ENCODE results near the gene PDCD11. TPM values are rescaled to one million over a fixed set of nuclear protein-coding genes. Genes with fewer than 3 reads are reported as not detected.

Gene PDCD11
- total RNA-seq, 2 donors from 2014 or later = 13.3 to 33.8 TPM

DNA sequence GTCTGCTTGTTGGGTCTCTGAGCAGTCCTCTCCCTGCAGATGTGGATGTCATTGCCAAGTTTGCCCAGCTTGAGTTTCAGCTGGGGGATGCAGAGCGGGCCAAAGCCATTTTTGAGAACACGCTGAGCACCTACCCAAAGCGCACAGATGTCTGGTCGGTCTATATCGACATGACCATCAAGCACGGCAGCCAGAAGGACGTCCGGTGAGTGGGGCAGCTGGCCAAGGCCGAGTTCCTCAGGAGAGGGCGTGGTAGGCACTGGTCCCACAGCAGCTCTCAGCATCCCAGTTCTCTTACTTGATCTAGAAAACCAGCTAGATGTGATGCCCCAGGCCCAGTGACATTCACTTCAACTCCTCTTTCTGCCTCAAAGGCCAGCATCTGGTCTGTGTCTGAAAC lies 48.1 kb downstream of the PDCD11 start:
- Histone ChIP-seq H3K4me1 (replicated peaks) (no peaks in the 10 kb centered on the region), H3K27me3 (replicated peaks; ENCODE audit: insufficient read depth) (no peaks in the 10 kb centered on the region), H3K4me3 (no peak overlapping the region), H3K27ac (peak overlapping the region in 1 of 2 donors; percentile 68), H3K9me3 (no peaks in the 10 kb centered on the region), H3K36me3 (peaks cover 6 to 17% of the 10 kb centered on the region in 2 donors)
- DNase-seq (ENCODE audit: low spot score) = no peak
- intact Hi-C loops (cut with DNase I) = no loop called here
- TF ChIP-seq POLR2A (IDR thresholded peaks at IDR 0.05) = no peak
- TF ChIP-seq, protein P1, sequence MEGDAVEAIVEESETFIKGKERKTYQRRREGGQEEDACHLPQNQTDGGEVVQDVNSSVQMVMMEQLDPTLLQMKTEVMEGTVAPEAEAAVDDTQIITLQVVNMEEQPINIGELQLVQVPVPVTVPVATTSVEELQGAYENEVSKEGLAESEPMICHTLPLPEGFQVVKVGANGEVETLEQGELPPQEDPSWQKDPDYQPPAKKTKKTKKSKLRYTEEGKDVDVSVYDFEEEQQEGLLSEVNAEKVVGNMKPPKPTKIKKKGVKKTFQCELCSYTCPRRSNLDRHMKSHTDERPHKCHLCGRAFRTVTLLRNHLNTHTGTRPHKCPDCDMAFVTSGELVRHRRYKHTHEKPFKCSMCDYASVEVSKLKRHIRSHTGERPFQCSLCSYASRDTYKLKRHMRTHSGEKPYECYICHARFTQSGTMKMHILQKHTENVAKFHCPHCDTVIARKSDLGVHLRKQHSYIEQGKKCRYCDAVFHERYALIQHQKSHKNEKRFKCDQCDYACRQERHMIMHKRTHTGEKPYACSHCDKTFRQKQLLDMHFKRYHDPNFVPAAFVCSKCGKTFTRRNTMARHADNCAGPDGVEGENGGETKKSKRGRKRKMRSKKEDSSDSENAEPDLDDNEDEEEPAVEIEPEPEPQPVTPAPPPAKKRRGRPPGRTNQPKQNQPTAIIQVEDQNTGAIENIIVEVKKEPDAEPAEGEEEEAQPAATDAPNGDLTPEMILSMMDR (IDR thresholded peaks at IDR 0.05) = no peak
- TF ChIP-seq POLR2AphosphoS5 (IDR thresholded peaks at IDR 0.05) = no peak
- 80% methylated on average over 10 of the region's 10 CpGs for WGBS

DNA sequence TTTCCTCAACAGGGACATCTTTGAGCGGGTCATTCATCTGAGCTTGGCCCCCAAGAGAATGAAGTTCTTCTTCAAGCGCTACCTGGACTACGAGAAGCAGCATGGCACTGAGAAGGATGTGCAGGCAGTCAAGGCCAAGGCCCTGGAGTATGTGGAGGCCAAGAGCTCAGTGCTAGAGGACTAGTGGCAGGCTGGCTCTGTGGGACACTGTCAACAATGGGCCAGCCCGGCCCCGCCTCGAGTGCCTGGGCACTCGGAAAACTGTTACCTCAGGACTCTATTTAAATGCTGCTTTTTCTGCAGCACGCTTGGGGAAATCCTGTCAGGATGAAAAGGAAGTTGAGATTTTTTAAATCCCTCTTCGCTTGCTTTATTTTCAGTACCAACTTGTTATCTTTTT lies 48.9 kb downstream of the PDCD11 start:
- intact Hi-C loops (cut with DNase I) = no loop called here
- Histone ChIP-seq H3K27ac (peak overlapping the region; percentile 64 to 68), H3K9me3 (no peaks in the 10 kb centered on the region), H3K4me1 (replicated peaks) (no peaks in the 10 kb centered on the region), H3K36me3 (peaks cover 6 to 17% of the 10 kb centered on the region in 2 donors), H3K27me3 (replicated peaks; ENCODE audit: insufficient read depth) (no peaks in the 10 kb centered on the region), H3K4me3 (no peak overlapping the region)
- no peak for TF ChIP-seq POLR2AphosphoS5 (IDR thresholded peaks at IDR 0.05)
- TF ChIP-seq POLR2A (IDR thresholded peaks at IDR 0.05) = no peak
- TF ChIP-seq, protein P1 (IDR thresholded peaks at IDR 0.05) = no peak
- DNase-seq (ENCODE audit: low spot score) = no peak
- WGBS = 88% methylated on average over 9 of the region's 9 CpGs

DNA sequence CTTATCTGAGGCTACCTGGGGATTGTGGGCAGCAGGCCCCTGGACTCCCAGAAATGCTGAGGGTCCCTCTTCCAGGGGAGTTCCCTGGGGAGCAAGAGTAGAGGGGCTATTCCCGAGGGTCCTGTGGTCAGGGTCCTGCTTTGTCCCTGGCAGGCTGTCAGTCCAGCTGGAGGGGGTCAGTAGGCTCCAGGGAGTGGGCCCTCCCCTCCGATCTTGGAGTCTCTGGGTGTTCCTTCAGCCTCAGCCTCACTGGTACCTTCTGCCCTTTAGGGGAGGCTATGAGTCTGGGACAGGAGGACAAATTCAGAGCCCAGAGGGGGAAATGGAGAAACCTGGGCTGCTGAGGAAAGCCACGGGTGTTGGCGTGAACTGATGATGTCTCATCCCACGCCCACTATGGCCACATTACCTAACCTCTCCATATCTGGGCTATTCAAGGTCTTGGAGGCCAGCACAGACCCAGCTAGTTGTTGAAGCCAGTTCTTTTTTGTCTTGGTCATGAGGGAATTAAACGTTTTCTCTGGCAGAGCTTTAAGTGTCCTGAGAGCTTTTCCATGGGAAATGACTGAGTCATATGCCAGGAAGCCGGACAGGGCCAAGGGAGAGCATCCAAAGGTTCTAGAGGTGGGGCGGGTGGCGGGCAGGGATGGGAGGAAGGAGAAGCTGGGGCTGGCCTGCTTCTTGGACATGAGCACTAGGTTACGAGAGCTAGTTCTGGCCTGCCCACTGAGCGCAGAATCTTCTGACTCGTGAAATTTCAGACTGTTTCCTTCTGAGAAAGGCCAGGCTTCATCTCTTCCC lies 49.5 kb downstream of the PDCD11 start:
- peak overlapping the region; percentile 64 to 68 for H3K27ac ChIP-seq
- WGBS = 43% methylated on average over 12 of the region's 12 CpGs
- TF ChIP-seq, protein P1 (IDR thresholded peaks at IDR 0.05) = no peak
- peak; percentile 47 for TF ChIP-seq POLR2AphosphoS5 (IDR thresholded peaks at IDR 0.05)
- H3K4me1 ChIP-seq (replicated peaks) = no peaks in the 10 kb centered on the region
- H3K36me3 ChIP-seq = peaks cover 6 to 17% of the 10 kb centered on the region in 2 donors
- no peaks in the 10 kb centered on the region for H3K9me3 ChIP-seq
- no peak overlapping the region for H3K4me3 ChIP-seq
- DNase-seq (ENCODE audit: low spot score) = no peak
- intact Hi-C loops (cut with DNase I) = no loop called here
- H3K27me3 ChIP-seq (replicated peaks; ENCODE audit: insufficient read depth) = no peaks in the 10 kb centered on the region

DNA sequence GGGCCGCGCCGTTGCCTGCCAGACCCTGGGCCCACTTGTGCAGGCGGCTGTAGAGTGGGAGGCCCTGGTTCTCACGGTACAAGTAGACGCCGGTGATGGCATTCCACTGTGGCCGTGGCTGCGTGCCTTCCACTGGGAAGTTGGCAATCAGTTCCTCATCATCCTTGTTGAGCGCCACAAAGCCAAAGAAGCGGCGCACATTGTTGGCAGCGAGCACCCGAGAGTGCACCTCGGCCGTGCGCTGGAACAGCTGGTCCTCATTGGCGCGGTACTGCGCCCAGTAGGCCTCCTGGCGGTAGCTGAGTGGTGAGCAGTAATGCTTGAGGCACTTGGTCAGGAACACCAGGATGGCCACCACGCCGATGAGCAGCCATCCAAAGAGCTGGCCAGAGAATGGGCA lies 50.8 kb downstream of the PDCD11 start:
- DNase-seq (ENCODE audit: low spot score) = no peak
- Histone ChIP-seq H3K9me3 (no peaks in the 10 kb centered on the region), H3K27ac (peak overlapping the region in 1 of 2 donors; percentile 64), H3K36me3 (peaks cover 5 to 17% of the 10 kb centered on the region in 2 donors), H3K4me1 (replicated peaks) (no peaks in the 10 kb centered on the region), H3K27me3 (replicated peaks; ENCODE audit: insufficient read depth) (no peaks in the 10 kb centered on the region), H3K4me3 (no peak overlapping the region)
- TF ChIP-seq POLR2A (IDR thresholded peaks at IDR 0.05) = no peak
- TF ChIP-seq POLR2AphosphoS5 (IDR thresholded peaks at IDR 0.05) = no peak
- TF ChIP-seq, protein P1 (IDR thresholded peaks at IDR 0.05) = no peak
- intact Hi-C loops (cut with DNase I) = no loop called here
- WGBS = 96% methylated on average over 23 of the region's 23 CpGs

DNA sequence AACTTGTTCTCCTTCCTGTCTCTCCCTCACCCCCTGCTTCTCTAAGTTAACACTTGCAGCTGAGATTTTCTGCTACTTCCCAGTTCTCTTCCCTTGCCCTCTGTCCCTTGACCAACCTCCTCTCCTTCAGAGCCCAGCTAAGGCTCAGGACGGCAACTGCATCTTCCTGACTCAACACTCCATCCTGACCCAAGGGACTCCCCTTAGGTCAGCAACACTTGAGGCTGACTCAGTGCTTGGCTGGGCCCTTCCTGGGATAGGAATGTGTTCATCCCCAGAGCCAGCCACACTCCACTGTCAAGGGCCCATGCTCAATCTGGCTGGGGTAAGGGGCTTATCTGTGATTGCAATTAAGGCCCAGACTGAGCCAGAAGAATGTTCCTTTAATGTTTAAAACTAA lies 52.3 kb downstream of the PDCD11 start:
- Histone ChIP-seq H3K9me3 (no peaks in the 10 kb centered on the region), H3K4me1 (replicated peaks) (no peaks in the 10 kb centered on the region), H3K27me3 (replicated peaks; ENCODE audit: insufficient read depth) (no peaks in the 10 kb centered on the region), H3K27ac (no peak overlapping the region), H3K4me3 (no peak overlapping the region), H3K36me3 (peaks cover 0 to 17% of the 10 kb centered on the region in 2 donors)
- intact Hi-C loops (cut with DNase I) = no loop called here
- no peak for DNase-seq (ENCODE audit: low spot score)
- TF ChIP-seq POLR2A (IDR thresholded peaks at IDR 0.05) = no peak
- TF ChIP-seq, protein P1 (IDR thresholded peaks at IDR 0.05) = no peak
- no peak for TF ChIP-seq POLR2AphosphoS5 (IDR thresholded peaks at IDR 0.05)
- 68% methylated on average over 1 of the region's 1 CpG for WGBS

Data from prostate gland (tissue), 2 donors.